GM18511 (cell line): ENCODE data around the gene PATL1.

ENCODE experiments used
- ATAC-seq: cut with Tn5 transposase; IDR thresholded peaks from one replicate; pipeline ENCODE4 v1.9.1; 2021; ENCODE audit warnings: mild to moderate bottlenecking, moderate library complexity; ENCODE audit not compliant: unreplicated experiment

PATL1 gene

DNA sequence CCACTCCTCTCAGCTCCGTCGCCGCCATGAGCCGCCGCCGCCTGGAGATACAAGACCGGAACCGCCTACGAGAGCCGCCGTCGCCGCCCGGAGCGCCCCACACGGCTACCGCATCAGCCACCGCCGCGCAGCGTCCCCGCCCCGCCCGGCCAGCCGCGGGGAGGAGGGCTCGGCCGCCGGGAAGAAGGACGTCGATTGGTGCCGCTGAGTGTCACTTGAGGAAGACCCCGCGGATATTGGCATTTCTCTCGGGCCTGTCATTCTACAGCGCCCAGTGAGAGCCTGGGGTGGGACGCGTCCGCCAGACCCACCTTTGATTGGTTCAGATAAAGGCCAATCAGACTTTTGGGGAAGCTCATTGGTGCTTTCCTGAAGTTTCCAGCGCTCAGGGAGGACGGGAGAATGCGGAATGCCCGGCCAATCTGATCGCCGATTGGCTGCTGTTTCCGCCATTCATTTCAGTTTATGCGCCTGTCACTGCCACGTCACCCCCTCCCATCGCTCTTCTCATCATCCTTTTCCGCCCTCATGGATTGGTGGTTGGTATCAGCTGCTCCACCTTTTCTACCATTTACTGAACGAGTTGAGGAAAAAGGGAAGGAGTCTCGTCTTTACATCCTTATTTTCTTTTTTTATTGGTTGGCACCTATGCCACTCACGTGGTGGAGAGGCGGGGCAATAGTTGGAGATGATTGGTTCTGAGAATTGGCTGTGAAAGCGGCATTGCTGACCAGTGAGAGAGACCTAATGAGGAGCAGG lies 53.0 kb downstream of the PATL1 start, which contains the start of gene OSBP:
Gene OSBP, minus strand, starts transcription at position 138 of the 759 bp plus-strand sequence. Its CDS starts 110 bp downstream, at position 28.
- peak; percentile 89 for ATAC-seq

DNA sequence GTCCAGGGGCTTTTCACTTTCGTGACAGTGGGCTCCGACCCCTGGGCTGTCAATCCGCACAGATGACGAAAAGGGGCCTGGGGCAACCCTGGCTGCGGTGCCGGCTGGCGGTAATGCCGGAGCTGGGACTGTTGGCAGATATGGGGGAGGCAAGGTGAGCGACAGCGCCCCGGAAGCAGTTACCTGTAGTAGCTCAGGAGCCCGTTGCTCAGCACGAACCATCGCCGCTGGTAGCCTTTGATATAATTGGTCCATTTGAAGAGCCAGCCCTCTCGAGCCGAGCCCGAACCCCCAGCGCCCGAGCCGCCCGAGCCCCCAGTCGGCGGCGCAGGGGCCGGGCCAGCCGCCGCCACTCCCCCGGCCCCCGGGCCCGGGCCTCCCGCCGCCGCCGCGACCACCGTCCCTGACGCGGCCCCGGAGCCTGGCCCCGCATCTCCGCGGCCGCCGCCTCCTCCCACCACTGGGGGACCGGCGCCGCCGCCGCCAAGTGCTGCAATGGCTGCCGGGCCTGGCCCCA lies 53.7 kb downstream of the PATL1 start:
- peak; percentile 20 for ATAC-seq

DNA sequence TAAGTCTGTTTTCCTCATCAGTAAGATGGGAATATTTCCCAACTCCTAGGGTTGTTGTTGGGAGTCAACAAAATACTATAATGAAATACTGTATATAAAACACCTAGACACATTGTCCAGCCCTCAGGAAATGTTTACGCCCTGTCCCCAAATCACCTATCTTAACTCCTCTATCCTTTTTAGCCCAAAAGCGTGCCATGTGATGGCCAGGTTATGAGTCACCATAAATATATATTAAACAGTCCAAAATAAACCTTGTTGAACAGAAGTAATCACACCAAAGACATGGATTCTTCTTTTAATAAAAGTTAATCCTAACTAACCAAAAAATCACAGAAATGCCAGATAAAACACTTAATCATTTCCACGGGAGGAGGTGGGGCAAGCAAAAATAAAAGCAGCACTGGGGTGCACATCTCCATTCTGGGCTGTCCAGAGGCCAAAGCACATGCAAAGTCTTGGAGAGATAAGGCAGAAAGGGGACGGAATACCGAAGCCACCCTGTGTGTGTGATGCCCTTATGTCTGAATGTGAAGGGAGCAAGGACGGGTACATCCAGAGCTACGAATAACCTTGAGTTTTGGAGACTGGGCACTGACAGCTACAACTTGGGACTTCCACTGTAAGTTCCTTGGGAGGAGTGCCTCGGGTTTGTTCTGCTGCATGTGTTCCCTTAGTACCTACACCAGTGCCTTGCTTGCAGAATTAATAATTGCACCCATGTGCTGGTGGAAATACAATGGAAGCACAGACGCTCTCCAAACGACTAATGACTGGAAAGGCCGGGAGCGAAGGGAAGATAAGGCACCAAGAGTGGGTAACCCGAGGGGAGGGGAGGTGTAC lies 54.3 kb downstream of the PATL1 start:
- no peak for ATAC-seq

DNA sequence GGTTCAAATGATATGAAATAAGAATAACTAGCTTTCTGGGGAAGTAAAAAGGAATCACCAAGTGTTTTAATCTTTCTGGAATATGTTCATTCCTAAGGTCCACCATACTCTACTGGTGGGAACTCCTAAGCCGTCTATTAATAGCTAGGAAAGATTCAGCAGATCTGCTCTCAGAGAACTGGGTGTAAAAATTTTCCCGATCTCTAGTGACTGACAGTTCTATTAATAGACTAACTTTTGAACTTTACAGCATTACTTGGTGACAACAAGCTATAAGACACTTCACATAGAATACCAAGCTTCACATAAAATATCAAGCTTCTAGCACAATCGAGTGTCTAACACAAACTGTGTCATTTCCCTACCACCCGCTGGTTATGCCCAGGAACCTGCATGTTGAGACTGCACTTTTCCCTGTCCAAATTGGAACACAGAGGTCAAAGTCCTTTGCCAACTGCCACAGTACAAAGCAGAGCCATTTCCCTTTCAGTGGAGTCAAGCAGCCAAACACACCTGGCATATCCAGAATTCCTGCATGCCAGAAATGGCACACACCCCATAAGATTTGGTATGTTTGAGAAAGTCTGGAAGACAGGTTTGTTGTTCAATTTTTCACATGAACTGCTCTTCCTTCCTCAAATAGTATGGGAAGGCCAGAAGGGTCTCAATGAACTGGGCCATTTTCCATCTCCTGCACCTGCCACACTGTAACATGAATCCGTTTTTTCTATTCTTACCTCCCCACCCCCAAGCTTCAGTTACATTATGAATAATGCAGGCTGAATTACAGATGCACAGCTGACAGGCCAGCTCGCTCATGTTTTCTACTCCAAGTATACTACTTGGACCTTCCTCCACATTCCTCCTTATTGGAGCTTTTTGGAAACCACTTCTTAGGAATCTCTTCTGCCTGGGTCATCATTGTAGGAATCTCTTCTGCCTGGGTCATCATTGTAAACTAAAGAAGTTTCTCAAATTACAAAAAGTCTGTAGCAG lies 57.0 kb downstream of the PATL1 start:
- no peak for ATAC-seq

DNA sequence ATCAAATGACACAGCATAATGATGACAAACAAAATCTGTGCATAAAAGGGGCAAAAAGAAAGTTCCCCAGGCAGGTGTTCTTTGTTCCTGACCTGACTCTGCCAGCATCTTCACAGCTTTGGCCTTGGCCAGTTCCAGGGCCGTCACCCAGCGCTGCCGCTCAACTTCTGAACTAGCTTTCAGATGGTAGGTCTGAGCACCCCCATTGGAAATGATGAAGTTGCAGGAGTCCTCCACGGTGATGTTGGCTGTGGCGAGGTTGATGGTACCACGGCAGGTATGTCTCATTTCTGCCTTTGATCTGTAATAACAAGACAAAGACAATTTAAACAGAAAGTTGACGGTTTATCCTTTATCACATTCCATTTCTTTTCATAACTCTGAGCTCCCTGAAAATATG lies 58.5 kb downstream of the PATL1 start:
- no peak for ATAC-seq

DNA sequence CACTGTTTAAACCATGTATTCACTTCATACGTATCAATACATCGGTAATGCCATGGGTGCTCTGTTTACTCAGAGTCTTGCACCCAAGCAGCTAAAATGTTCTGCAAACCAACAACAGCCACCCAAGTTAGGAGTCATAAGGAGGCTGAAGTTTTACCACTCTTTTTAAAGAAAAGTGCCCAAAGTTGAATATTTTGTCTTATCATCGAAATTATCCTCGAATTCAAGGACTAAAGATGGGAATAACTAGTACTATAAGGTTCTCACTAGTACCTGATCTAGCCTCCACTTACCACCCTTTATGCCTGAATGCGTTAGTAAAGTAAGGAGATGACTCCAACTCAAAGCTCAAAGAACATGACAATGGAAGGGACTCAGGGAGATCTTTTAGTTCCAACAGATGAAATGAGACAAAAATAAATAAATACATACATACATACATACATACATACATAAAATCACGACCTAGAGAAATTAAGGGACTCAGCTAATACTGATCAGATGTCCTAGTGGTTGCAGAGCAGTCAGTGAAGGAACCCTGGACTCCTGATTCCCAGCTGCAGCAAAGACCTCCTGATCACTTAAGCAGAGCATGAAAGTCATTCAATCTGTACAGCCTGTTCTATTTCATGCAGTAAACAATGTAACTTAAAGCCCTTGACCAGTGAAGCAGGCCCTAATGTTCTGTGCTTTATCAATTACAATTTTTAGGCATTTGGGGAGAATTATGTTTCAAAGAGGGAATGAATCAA lies 61.0 kb downstream of the PATL1 start:
- no peak for ATAC-seq

DNA sequence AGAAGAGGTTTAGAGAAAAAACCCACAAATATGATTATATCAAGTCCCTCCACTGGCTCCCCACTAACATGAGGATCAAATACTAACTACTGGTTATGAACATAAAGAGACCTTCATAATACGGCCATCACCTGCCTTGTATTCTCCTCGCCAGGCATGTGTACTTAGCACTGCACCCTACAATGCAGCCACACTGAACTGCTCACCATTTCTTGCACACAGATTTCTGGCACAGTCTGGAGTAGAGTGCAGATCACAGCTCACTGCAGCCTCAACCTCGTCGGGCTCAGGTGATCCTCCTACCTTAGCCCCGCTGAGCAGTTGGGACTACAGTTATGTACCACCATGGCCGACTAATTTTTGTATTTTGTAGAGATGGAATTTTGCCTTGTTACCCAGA lies 66.4 kb downstream of the PATL1 start:
- ATAC-seq = no peak

DNA sequence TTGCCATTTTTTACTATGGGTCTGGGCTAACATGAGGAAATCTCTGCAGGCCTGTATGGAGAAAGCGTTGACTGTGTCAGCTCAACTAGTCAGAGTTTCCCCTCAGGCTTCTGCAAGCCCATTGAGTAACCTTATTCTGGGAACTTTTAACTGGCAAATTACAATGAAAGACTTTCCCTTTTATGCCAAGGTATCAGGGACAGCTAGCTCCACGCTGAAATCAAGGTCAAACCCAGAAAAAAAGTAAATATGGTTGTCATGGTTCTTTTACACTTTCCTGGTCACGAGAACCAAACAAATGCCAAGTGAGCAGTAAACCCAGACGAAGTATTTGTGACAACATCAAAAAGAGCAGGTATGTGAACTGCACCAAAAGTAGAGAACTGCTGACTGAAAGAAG lies 67.0 kb downstream of the PATL1 start:
- no peak for ATAC-seq

DNA sequence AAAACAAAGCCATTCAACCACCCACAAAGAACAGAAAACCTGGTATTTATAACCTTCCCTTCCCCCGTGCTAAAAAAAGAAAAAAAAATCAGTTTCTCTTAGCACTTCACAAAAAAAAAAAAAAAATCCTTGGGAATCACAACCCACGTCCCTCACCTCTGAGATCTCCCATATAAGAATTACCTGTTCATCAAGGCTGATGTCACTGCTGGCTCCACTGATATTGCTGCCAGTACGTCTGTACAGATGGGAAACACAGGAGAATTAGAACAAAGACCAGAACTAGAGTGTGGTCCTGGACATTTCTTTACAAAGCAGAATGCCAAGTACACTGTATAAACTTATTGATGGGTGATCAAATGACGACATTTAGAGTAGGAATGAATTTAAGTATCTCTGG lies 68.2 kb downstream of the PATL1 start:
- no peak for ATAC-seq

DNA sequence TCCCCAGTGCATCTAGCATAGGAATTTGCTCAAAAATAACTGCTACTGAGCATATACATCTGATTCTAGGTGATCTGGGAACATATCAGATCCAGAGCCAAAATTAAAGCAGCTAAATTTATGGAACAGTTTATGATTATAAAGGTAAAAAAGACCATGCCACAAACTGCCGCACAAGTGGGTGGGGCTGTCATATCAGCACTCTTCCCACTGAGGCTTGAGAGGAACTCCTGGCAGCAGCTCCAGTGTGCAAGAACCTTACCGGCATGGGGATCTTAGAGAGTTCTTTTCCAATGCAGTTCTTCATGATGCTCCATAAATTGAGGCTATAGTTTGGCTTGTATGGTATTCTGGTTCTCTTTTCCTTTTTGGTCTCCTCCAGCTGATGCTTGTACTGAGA lies 68.6 kb downstream of the PATL1 start:
- no peak for ATAC-seq

DNA sequence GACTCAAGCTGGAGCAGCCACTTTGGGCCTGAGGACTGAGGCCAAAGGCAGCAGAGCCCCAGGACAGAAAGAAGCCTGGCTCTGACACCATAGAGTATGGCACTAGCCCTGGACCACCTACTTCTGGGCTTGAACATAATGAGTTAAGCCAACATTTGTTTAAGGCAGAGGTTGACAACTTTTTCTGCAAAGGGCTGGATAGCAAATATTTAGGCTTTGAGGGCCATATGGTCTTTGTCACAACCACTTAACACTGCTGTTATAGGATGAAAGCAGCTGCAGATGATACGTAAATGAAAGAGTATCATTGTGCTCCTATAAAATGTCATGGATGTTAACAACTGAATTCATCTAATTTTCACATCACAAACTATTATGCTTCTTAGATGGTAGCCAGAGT lies 69.9 kb downstream of the PATL1 start:
- ATAC-seq = no peak
